Measurements from ENCODE around the gene NYAP1.
A peak's percentile ranks its signal among the peaks of the same experiment; 100 is the strongest.
"Not testable (repeated sequence)": the region's sequence is repeated elsewhere in the genome, so short reads cannot be mapped to it uniquely, and the experiment has no call there.

Gene NYAP1

GRCh38 chr7:100483722-100484672, at the start of gene NYAP1:
NYAP1 (plus strand) TSS chr7:100483927; CDS start chr7:100485312, 1,385 bp downstream.
- DNase-seq (ENCODE audit: low spot score) = peak; percentile 78

- DNase-seq (ENCODE audit: low spot score) = no peak
Observed at GRCh38 chr7:100434297-100435144, 49.2 kb upstream of the NYAP1 start.

- DNase-seq (ENCODE audit: low spot score) = peak; percentile 65
Observed at GRCh38 chr7:100435401-100436304, 48.1 kb upstream of the NYAP1 start.

- no peak for DNase-seq (ENCODE audit: low spot score)
Observed at GRCh38 chr7:100437150-100438100, 46.3 kb upstream of the NYAP1 start.

- no peak for DNase-seq (ENCODE audit: low spot score)
Observed at GRCh38 chr7:100438172-100438571, 45.6 kb upstream of the NYAP1 start.

- not testable (repeated sequence) for DNase-seq (ENCODE audit: low spot score)
Observed at GRCh38 chr7:100438731-100439130, 45.0 kb upstream of the NYAP1 start.

GRCh38 chr7:100439244-100439643, 44.5 kb upstream of the NYAP1 start:
- DNase-seq (ENCODE audit: low spot score) = not testable (repeated sequence)

- no peak for DNase-seq (ENCODE audit: low spot score)
Observed at GRCh38 chr7:100441641-100442535, 41.8 kb upstream of the NYAP1 start.

GRCh38 chr7:100443096-100443840, 40.5 kb upstream of the NYAP1 start:
- DNase-seq (ENCODE audit: low spot score) = no peak

GRCh38 chr7:100444311-100445278, 39.1 kb upstream of the NYAP1 start:
- DNase-seq (ENCODE audit: low spot score) = no peak

GRCh38 chr7:100446040-100446439, 37.7 kb upstream of the NYAP1 start:
- DNase-seq (ENCODE audit: low spot score) = no peak

GRCh38 chr7:100447363-100447762, 36.4 kb upstream of the NYAP1 start:
- not testable (repeated sequence) for DNase-seq (ENCODE audit: low spot score)

GRCh38 chr7:100449190-100449795, 34.4 kb upstream of the NYAP1 start:
- DNase-seq (ENCODE audit: low spot score) = no peak

GRCh38 chr7:100452513-100452912, 31.2 kb upstream of the NYAP1 start:
- DNase-seq (ENCODE audit: low spot score) = no peak

- not testable (repeated sequence) for DNase-seq (ENCODE audit: low spot score)
Observed at GRCh38 chr7:100453854-100454253, 29.9 kb upstream of the NYAP1 start.

- DNase-seq (ENCODE audit: low spot score) = no peak
Observed at GRCh38 chr7:100455206-100455605, 28.5 kb upstream of the NYAP1 start.

GRCh38 chr7:100456562-100456961, 27.2 kb upstream of the NYAP1 start:
- peak; percentile 62 for DNase-seq (ENCODE audit: low spot score)

Data from iPS-NIHi11 (cell line).